C4-2B (cell line): ENCODE measurements around the gene RNPS1.
"Not testable (repeated sequence)": the region's sequence is repeated elsewhere in the genome, so short reads cannot be mapped to it uniquely, and the experiment has no call there.

Experiments used
- CTCF ChIP-seq: fragments of 450-650 bp; conservative IDR thresholded peaks from 2 replicates; pipeline ENCODE4 v1.5.1; 2017; ENCODE audit warnings: mild to moderate bottlenecking
- ZFX ChIP-seq: fragments of 450-650 bp; IDR thresholded peaks from 2 replicates; pipeline ENCODE4 v1.6.1; 2017

- not testable (repeated sequence) for TF ChIP-seq CTCF, ZFX
Measured at GRCh38 chr16:2266887-2267286, 1.0 kb downstream of the RNPS1 start.
